HepG2 (cell line): ENCODE measurements around the gene ZFAND2B. TPM values are rescaled to one million over a fixed set of nuclear protein-coding genes. Genes with fewer than 3 reads are reported as not detected.

ENCODE experiments used
- ADNP ChIP-seq: sonication (generic); formaldehyde crosslinking; IDR thresholded peaks from 2 replicates; pipeline ENCODE4 v1.4.0; 2020; ENCODE audit warnings: missing genetic modification reagents
- EEA1 ChIP-seq: sonication (generic); formaldehyde crosslinking; IDR thresholded peaks from 2 replicates; pipeline ENCODE4 v1.5.1; 2020; ENCODE audit warnings: mild to moderate bottlenecking, missing genetic modification reagents, borderline replicate concordance
- HNRNPLL ChIP-seq: fragments of 200-400 bp; formaldehyde crosslinking; IDR thresholded peaks from 2 replicates; pipeline ENCODE4 v1.6.1; 2017; ENCODE audit warnings: mild to moderate bottlenecking, low read depth, low read length; ENCODE audit not compliant: poor library complexity, severe bottlenecking
- KLF16 ChIP-seq, 2 experiments: sonication (generic) in 1 of 2; formaldehyde crosslinking in 1 of 2; IDR thresholded peaks; 2 replicates each; pipeline versions ENCODE4 v1.6.1 to v1.8.0; 2016 to 2023; ENCODE audit warnings: missing genetic modification reagents in 2 of 2, missing compliant biosample characterization in 1 of 2
- MBNL3 ChIP-seq: fragments of 250-450 bp; sonication (Bioruptor Pico); conservative IDR thresholded peaks from 2 replicates; pipeline ENCODE4 v1.8.0; 2022; ENCODE audit warnings: mild to moderate bottlenecking, inconsistent platforms
- MTA1 ChIP-seq: sonication (generic); formaldehyde crosslinking; IDR thresholded peaks from 2 replicates; pipeline ENCODE4 v1.4.0; 2020; ENCODE audit warnings: missing genetic modification reagents, mild to moderate bottlenecking, borderline replicate concordance
- NFRKB ChIP-seq: fragments of 450-650 bp; IDR thresholded peaks from 2 replicates; pipeline ENCODE4 v1.6.1; 2017
- NR3C1 ChIP-seq: sonication (generic); formaldehyde crosslinking; IDR thresholded peaks from 2 replicates; pipeline ENCODE4 v1.4.0; 2020; ENCODE audit warnings: missing genetic modification reagents
- PPARG ChIP-seq: conservative IDR thresholded peaks from 2 replicates; pipeline ENCODE4 v1.6.1; 2016; ENCODE audit warnings: missing biosample characterization, missing genetic modification reagents
- RAD51 ChIP-seq: fragments of 450-650 bp; IDR thresholded peaks from 2 replicates; pipeline ENCODE4 v1.6.1; 2016; ENCODE audit warnings: borderline replicate concordance
- SMC3 ChIP-seq: IDR thresholded peaks from 2 replicates; pipeline ENCODE4 v1.6.1; 2011; ENCODE audit warnings: low read length, improper control_type of control experiment
- SMYD3 ChIP-seq: sonication (generic); formaldehyde crosslinking; IDR thresholded peaks from 2 replicates; pipeline ENCODE4 v1.8.1; 2023; ENCODE audit warnings: mild to moderate bottlenecking, missing genetic modification reagents
- SP5 ChIP-seq: IDR thresholded peaks from 2 replicates; pipeline ENCODE4 v1.6.1; 2016; ENCODE audit warnings: low read depth, borderline replicate concordance
- TMF1 ChIP-seq: sonication (generic); formaldehyde crosslinking; IDR thresholded peaks from 2 replicates; pipeline ENCODE4 v1.8.1; 2022; ENCODE audit warnings: low read depth, missing genetic modification reagents
- TRIM24 ChIP-seq: sonication (generic); formaldehyde crosslinking; IDR thresholded peaks from 2 replicates; pipeline ENCODE4 v1.8.0; 2022; ENCODE audit warnings: mild to moderate bottlenecking, missing genetic modification reagents
- ZBTB7B ChIP-seq: sonication (generic); formaldehyde crosslinking; IDR thresholded peaks from 2 replicates; pipeline ENCODE4 v1.4.0; 2020; ENCODE audit warnings: missing genetic modification reagents
- ZFP82 ChIP-seq: sonication (generic); formaldehyde crosslinking; IDR thresholded peaks from 2 replicates; pipeline ENCODE4 v1.5.1; 2020; ENCODE audit warnings: mild to moderate bottlenecking, missing genetic modification reagents, borderline replicate concordance
- ZNF30 ChIP-seq: sonication (generic); formaldehyde crosslinking; IDR thresholded peaks from 2 replicates; pipeline ENCODE4 v1.5.0; 2020; ENCODE audit warnings: mild to moderate bottlenecking, missing genetic modification reagents
- ZNF577 ChIP-seq: sonication (generic); formaldehyde crosslinking; IDR thresholded peaks from 2 replicates; pipeline ENCODE4 v1.4.0; 2020; ENCODE audit warnings: mild to moderate bottlenecking, low read depth, missing genetic modification reagents, borderline replicate concordance
- ZNF605 ChIP-seq: sonication (generic); formaldehyde crosslinking; IDR thresholded peaks from 2 replicates; pipeline ENCODE4 v1.8.0; 2022; ENCODE audit warnings: mild to moderate bottlenecking, missing genetic modification reagents
- ZZZ3 ChIP-seq: sonication (generic); formaldehyde crosslinking; IDR thresholded peaks from 2 replicates; pipeline ENCODE4 v1.4.0; 2020; ENCODE audit warnings: missing genetic modification reagents, mild to moderate bottlenecking, borderline replicate concordance
- polyA plus RNA-seq, 8 experiments: library from polyadenylated mRNA; depleted of rRNA in 3 of 8; stranded (reverse) in 7 of 8; unstranded in 1 of 8; fragments of >200 nt; fragmentation: Illumina TruSeq in 4 of 8; extraction: Trizol in 4 of 8; gene quantifications; 2 replicates each; pipeline versions ENCODE4 v1.2.1 to v1.2.3, GENCODE V29; 2011 to 2016; ENCODE audit warnings: low read depth in 4 of 8, missing spikeins in 1 of 8, mixed read lengths in 1 of 8; ENCODE audit not compliant: insufficient read depth in 1 of 8
- total RNA-seq, 5 experiments: library from RNA; depleted of rRNA; stranded (reverse); fragments of >200 nt; fragmentation: Illumina TruSeq; extraction: Trizol; gene quantifications; 2 replicates each; pipeline ENCODE4 v1.2.3, GENCODE V29; 2016; ENCODE audit warnings: low read depth in 1 of 5
- TF ChIP-seq, protein P1 (sequence below): sonication (generic); formaldehyde crosslinking; IDR thresholded peaks from 2 replicates; pipeline ENCODE4 v1.4.0; 2020; ENCODE audit warnings: mild to moderate bottlenecking, missing genetic modification reagents, borderline replicate concordance
- TF ChIP-seq, protein P2 (sequence below): sonication (generic); formaldehyde crosslinking; IDR thresholded peaks from 2 replicates; pipeline ENCODE4 v1.4.0; 2020; ENCODE audit warnings: mild to moderate bottlenecking, low read depth, missing genetic modification reagents
- TF ChIP-seq, protein P3 (sequence below): sonication (generic); formaldehyde crosslinking; IDR thresholded peaks from 2 replicates; pipeline ENCODE4 v1.8.0; 2022; ENCODE audit warnings: mild to moderate bottlenecking, missing genetic modification reagents, borderline replicate concordance
- TF ChIP-seq, protein P4 (sequence below): sonication (generic); formaldehyde crosslinking; IDR thresholded peaks from 2 replicates; pipeline ENCODE4 v1.8.1; 2023; ENCODE audit warnings: missing genetic modification reagents, inconsistent platforms, borderline replicate concordance

The ZFAND2B gene
- total and polyA plus RNA-seq, 2 of the 13 experiments (the other 11 are each of a cell fraction or from before 2014, with no cell fraction given) = 53.3 to 115 TPM

DNA sequence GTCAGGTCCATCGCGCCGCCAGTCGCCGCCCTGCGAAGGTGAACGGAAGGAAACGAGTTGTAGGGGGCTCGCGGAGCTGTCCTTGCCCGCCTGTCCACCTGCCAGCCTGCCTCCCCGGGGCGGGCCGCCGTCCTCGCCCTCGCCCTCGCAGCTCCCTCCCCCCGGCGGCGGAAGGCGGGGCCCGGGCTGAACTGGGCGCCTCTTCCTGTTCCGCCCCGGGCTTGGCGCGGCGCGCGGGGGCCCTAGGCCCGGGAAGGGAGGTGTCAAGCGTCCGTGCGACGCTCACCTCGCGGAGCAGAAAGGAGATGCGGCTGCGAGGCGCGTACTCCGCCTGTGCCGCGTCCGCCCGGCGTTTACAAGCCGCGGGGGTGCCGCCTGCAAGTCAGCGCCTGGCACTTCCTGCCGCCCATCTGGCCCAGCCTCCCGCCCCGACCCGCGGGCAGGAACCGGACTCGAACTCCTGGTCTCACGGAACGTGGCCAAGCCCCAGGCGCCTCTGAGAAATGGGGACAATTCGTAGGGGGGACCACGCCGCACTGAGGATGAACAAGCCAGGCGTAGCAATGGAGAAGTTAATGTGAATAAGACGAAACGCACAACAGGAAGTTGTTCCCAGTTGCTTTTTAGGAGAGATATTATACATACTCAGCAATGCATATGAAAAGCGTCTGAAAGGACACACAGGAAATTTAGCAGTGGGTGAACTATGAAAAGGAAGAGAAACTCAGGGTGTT lies 29.6 kb upstream of the ZFAND2B start, which contains the start of gene CNPPD1 (continued):
- TF ChIP-seq, protein P1, sequence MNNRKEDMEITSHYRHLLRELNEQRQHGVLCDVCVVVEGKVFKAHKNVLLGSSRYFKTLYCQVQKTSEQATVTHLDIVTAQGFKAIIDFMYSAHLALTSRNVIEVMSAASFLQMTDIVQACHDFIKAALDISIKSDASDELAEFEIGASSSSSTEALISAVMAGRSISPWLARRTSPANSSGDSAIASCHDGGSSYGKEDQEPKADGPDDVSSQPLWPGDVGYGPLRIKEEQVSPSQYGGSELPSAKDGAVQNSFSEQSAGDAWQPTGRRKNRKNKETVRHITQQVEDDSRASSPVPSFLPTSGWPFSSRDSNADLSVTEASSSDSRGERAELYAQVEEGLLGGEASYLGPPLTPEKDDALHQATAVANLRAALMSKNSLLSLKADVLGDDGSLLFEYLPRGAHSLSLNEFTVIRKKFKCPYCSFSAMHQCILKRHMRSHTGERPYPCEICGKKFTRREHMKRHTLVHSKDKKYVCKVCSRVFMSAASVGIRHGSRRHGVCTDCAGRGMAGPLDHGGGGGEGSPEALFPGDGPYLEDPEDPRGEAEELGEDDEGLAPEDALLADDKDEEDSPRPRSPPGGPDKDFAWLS (CRISPR knock-in tag) = no peak
- no peak for TF ChIP-seq ADNP (CRISPR knock-in tag)
- peak; percentile 96; the same call in 1 of the 2 replicates for TF ChIP-seq ZFP82
- TF ChIP-seq SP5 (CRISPR knock-in tag) = peak; percentile 93
- no peak for TF ChIP-seq SMC3
- TF ChIP-seq TRIM24 (CRISPR knock-in tag) = no peak
- TF ChIP-seq, protein P2, sequence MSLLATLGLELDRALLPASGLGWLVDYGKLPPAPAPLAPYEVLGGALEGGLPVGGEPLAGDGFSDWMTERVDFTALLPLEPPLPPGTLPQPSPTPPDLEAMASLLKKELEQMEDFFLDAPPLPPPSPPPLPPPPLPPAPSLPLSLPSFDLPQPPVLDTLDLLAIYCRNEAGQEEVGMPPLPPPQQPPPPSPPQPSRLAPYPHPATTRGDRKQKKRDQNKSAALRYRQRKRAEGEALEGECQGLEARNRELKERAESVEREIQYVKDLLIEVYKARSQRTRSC (CRISPR knock-in tag) = peak; percentile 80; the same call in 1 of the 2 replicates
- TF ChIP-seq EEA1 (CRISPR knock-in tag) = peak; percentile 80; the same call in 1 of the 2 replicates
- TF ChIP-seq TMF1 (CRISPR knock-in tag) = peak; percentile 60
- peak; percentile 69 for TF ChIP-seq PPARG
- TF ChIP-seq SMYD3 (CRISPR knock-in tag) = peak; percentile 79; the same call in 1 of the 2 replicates
- peak; percentile 86; the same call in 1 of the 2 replicates for TF ChIP-seq MTA1
- TF ChIP-seq, protein P3, sequence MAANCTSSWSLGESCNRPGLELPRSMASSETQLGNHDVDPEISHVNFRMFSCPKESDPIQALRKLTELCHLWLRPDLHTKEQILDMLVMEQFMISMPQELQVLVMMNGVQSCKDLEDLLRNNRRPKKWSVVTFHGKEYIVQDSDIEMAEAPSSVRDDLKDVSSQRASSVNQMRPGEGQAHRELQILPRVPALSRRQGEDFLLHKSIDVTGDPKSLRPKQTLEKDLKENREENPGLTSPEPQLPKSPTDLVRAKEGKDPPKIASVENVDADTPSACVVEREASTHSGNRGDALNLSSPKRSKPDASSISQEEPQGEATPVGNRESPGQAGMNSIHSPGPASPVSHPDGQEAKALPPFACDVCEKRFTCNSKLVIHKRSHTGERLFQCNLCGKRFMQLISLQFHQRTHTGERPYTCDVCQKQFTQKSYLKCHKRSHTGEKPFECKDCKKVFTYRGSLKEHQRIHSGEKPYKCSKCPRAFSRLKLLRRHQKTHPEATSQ (CRISPR knock-in tag) = no peak
- TF ChIP-seq ZNF577 (CRISPR knock-in tag) = no peak
- no peak for TF ChIP-seq MBNL3 (CRISPR knock-in tag)
- no peak; the same call in 1 of the 2 replicates for TF ChIP-seq ZNF605 (CRISPR knock-in tag)
- TF ChIP-seq, protein P4, sequence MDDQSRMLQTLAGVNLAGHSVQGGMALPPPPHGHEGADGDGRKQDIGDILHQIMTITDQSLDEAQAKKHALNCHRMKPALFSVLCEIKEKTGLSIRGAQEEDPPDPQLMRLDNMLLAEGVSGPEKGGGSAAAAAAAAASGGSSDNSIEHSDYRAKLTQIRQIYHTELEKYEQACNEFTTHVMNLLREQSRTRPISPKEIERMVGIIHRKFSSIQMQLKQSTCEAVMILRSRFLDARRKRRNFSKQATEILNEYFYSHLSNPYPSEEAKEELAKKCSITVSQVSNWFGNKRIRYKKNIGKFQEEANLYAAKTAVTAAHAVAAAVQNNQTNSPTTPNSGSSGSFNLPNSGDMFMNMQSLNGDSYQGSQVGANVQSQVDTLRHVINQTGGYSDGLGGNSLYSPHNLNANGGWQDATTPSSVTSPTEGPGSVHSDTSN (CRISPR knock-in tag) = 0 out of 2 replicates have a peak, but pooled peaks have one; percentile 42
- peak; percentile 67; the same call in 1 of the 2 replicates for TF ChIP-seq ZZZ3 (CRISPR knock-in tag)
- TF ChIP-seq NR3C1 (CRISPR knock-in tag) = no peak
- peak; percentile 95; the same call in 1 of the 2 replicates for TF ChIP-seq ZNF30 (CRISPR knock-in tag)
- no peak for TF ChIP-seq NFRKB
- peak; percentile 84; the same call in 1 of the 2 replicates for TF ChIP-seq ZBTB7B
- TF ChIP-seq HNRNPLL = peak; percentile 70
- no peak for TF ChIP-seq RAD51
- peak; percentile 56 to 90; a peak in 2 of 4 replicates for TF ChIP-seq KLF16 (CRISPR knock-in tag; IDR thresholded peaks at IDR 0.05)
